ENCODE measurements around the gene PILRB.

- TF ChIP-seq, protein P1, sequence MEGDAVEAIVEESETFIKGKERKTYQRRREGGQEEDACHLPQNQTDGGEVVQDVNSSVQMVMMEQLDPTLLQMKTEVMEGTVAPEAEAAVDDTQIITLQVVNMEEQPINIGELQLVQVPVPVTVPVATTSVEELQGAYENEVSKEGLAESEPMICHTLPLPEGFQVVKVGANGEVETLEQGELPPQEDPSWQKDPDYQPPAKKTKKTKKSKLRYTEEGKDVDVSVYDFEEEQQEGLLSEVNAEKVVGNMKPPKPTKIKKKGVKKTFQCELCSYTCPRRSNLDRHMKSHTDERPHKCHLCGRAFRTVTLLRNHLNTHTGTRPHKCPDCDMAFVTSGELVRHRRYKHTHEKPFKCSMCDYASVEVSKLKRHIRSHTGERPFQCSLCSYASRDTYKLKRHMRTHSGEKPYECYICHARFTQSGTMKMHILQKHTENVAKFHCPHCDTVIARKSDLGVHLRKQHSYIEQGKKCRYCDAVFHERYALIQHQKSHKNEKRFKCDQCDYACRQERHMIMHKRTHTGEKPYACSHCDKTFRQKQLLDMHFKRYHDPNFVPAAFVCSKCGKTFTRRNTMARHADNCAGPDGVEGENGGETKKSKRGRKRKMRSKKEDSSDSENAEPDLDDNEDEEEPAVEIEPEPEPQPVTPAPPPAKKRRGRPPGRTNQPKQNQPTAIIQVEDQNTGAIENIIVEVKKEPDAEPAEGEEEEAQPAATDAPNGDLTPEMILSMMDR (IDR thresholded peaks at IDR 0.05; ENCODE audit: low read depth, low read length, poor library complexity, severe bottlenecking) = peak; percentile 50
- no peak for TF ChIP-seq EZH2phosphoT487 (IDR thresholded peaks at IDR 0.05; ENCODE audit: borderline replicate concordance, low read length)
Observed at GRCh38 chr7:100358027-100358856, at the start of gene PILRB.
